ENCODE measurements around the gene COL16A1.

Gene COL16A1

GRCh38 chr1:31681415-31681814 lies 22.4 kb downstream of the COL16A1 start:
- DNase-seq: no peak

- DNase-seq: no peak
Measured at GRCh38 chr1:31679676-31680230, 24.1 kb downstream of the COL16A1 start.

GRCh38 chr1:31679091-31679490 lies 24.7 kb downstream of the COL16A1 start:
- no peak for DNase-seq

GRCh38 chr1:31678681-31679080 lies 25.1 kb downstream of the COL16A1 start:
- DNase-seq: no peak

- DNase-seq: no peak
Measured at GRCh38 chr1:31677949-31678348, 25.9 kb downstream of the COL16A1 start.

- DNase-seq: no peak
Measured at GRCh38 chr1:31677401-31677800, 26.4 kb downstream of the COL16A1 start.

- DNase-seq: no peak
Measured at GRCh38 chr1:31675756-31676155, 28.1 kb downstream of the COL16A1 start.

- DNase-seq: no peak
Measured at GRCh38 chr1:31675161-31675560, 28.7 kb downstream of the COL16A1 start.

- no peak for DNase-seq
Measured at GRCh38 chr1:31674626-31675025, 29.2 kb downstream of the COL16A1 start.

GRCh38 chr1:31673433-31673832 lies 30.4 kb downstream of the COL16A1 start:
- no peak for DNase-seq

- no peak for DNase-seq
Measured at GRCh38 chr1:31672986-31673385, 30.8 kb downstream of the COL16A1 start.

- DNase-seq: no peak
Measured at GRCh38 chr1:31671561-31672201, 32.1 kb downstream of the COL16A1 start.

- DNase-seq: no peak
Measured at GRCh38 chr1:31671147-31671546, 32.7 kb downstream of the COL16A1 start.

- DNase-seq: no peak
Measured at GRCh38 chr1:31670593-31670964, 33.2 kb downstream of the COL16A1 start.

GRCh38 chr1:31669786-31670592 lies 33.8 kb downstream of the COL16A1 start:
- DNase-seq: peak; percentile 96

- no peak for DNase-seq
Measured at GRCh38 chr1:31669433-31669785, 34.4 kb downstream of the COL16A1 start.

GRCh38 chr1:31668303-31668883 lies 35.4 kb downstream of the COL16A1 start:
- DNase-seq: no peak

- DNase-seq: no peak
Measured at GRCh38 chr1:31667065-31667785, 36.6 kb downstream of the COL16A1 start.

- no peak for DNase-seq
Measured at GRCh38 chr1:31666263-31666963, 37.4 kb downstream of the COL16A1 start.

GRCh38 chr1:31665234-31665878 lies 38.5 kb downstream of the COL16A1 start:
- DNase-seq: no peak

- no peak for DNase-seq
Measured at GRCh38 chr1:31664528-31664927, 39.3 kb downstream of the COL16A1 start.

Measured in NCI-H1105 treated with DMSO at 0.1 percent for 48 hours (cell line).